GM21381 (cell line): ENCODE measurements around the gene GBGT1.

ENCODE experiments used
- ATAC-seq: cut with Tn5 transposase; IDR thresholded peaks from one replicate; pipeline ENCODE4 v1.9.1; 2021; ENCODE audit warnings: mild to moderate bottlenecking, moderate library complexity; ENCODE audit not compliant: unreplicated experiment

The GBGT1 gene

GRCh38 chr9:133117271-133118178 lies 46.2 kb downstream of the GBGT1 start:
- ATAC-seq: no peak

- ATAC-seq: no peak
Observed at GRCh38 chr9:133116346-133117231, 47.1 kb downstream of the GBGT1 start.

- peak; percentile 64 for ATAC-seq
Observed at GRCh38 chr9:133115604-133116345, 47.9 kb downstream of the GBGT1 start.

GRCh38 chr9:133114886-133115603 lies 48.7 kb downstream of the GBGT1 start:
- no peak for ATAC-seq

- ATAC-seq: no peak
Observed at GRCh38 chr9:133113949-133114885, 49.5 kb downstream of the GBGT1 start.

- ATAC-seq: no peak
Observed at GRCh38 chr9:133113163-133113948, 50.4 kb downstream of the GBGT1 start.

GRCh38 chr9:133112663-133113026 lies 51.1 kb downstream of the GBGT1 start:
- ATAC-seq: no peak

- ATAC-seq: no peak
Observed at GRCh38 chr9:133111808-133112662, 51.7 kb downstream of the GBGT1 start.

- no peak for ATAC-seq
Observed at GRCh38 chr9:133109931-133110650, 53.6 kb downstream of the GBGT1 start.

GRCh38 chr9:133108794-133109641 lies 54.7 kb downstream of the GBGT1 start:
- ATAC-seq: no peak

GRCh38 chr9:133107961-133108793 lies 55.5 kb downstream of the GBGT1 start:
- no peak for ATAC-seq

- ATAC-seq: no peak
Observed at GRCh38 chr9:133107245-133107722, 56.4 kb downstream of the GBGT1 start.

GRCh38 chr9:133106511-133107244 lies 57.0 kb downstream of the GBGT1 start:
- no peak for ATAC-seq

GRCh38 chr9:133105461-133105770 lies 58.3 kb downstream of the GBGT1 start:
- no peak for ATAC-seq
